ENCODE measurements around the gene ADK.
"Not testable (repeated sequence)": the region's sequence is repeated elsewhere in the genome, so short reads cannot be mapped to it uniquely, and the experiment has no call there.

DNA sequence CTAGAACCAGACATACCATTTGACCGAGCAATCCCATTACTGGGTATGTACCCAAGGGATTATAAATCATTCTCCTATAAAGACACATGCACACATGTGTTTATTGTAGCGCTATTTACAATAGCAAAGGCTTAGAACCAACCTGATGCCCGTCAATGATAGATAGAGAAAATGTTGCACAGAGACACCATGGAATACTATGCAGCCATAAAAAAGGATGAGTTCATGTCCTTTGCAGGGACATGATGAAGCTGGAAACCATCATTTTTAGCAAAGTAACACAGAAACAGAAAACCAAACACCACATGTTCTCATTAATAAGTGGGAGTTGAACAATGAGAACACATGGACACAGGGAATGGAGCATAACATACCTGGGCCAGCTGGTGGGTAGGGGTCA lies 202.0 kb downstream of the ADK start:
- not testable (repeated sequence) for TF ChIP-seq CTCF (IDR thresholded peaks at IDR 0.05; ENCODE audit: insufficient read depth, low read depth, low read length); EZH2 (IDR thresholded peaks at IDR 0.05; ENCODE audit: insufficient read depth, low read length)
